ENCODE data around the gene JPH4. TPM values are rescaled to one million over a fixed set of nuclear protein-coding genes. Genes with fewer than 3 reads are reported as not detected.

Gene JPH4
- total RNA-seq, 2 donors from 2014 or later, result 0.18 to 0.91 TPM

GRCh38 chr14:23569443-23570151 lies 9.0 kb downstream of the JPH4 start:
- 81 to 85% methylated on average over 2 to 6 of the region's 7 CpGs for WGBS, 2 experiments (ENCODE audit: insufficient coverage in 1 of 2, insufficient read length in 1 of 2)

GRCh38 chr14:23568600-23569331 lies 9.8 kb downstream of the JPH4 start:
- Mint-ChIP-seq H3K27ac (peak overlapping the region; percentile 36), H3K4me3 (peak overlapping the region; percentile 98), H3K27me3 (ENCODE audit: insufficient read depth) (peaks cover 22% of the 10 kb centered on the region), H3K36me3 (ENCODE audit: low read depth) (peaks cover 22% of the 10 kb centered on the region), H3K4me1 (peaks cover 33% of the 10 kb centered on the region), H3K9me3 (no peaks in the 10 kb centered on the region)
- H3K9ac ChIP-seq (ENCODE audit: extremely low read depth, low read length, poor library complexity, severe bottlenecking), result no peak overlapping the region
- no peaks in the 10 kb centered on the region for H3K27me3 ChIP-seq (ENCODE audit: control insufficient read depth, insufficient read depth, low read length, poor library complexity, severe bottlenecking)
- WGBS, 2 experiments (ENCODE audit: insufficient coverage in 1 of 2, insufficient read length in 1 of 2), result 39% methylated on average over 6 of the region's 6 CpGs; no CpG with 5 or more reads in 1 of the 2 experiments
- H3K27ac ChIP-seq (ENCODE audit: low read depth, low read length), result no peak overlapping the region
- no peak overlapping the region for H3K4me3 ChIP-seq (ENCODE audit: low read length)
- peak; percentile 85 for DNase-seq
- H3K36me3 ChIP-seq (ENCODE audit: control insufficient read depth, insufficient read depth, low read length), result peaks cover 23% of the 10 kb centered on the region
- no peaks in the 10 kb centered on the region for H3K9me3 ChIP-seq (ENCODE audit: control insufficient read depth, low read length)
- TF ChIP-seq CTCF (conservative IDR thresholded peaks at IDR 0.05), result peak; percentile 78
- H3K4me1 ChIP-seq (ENCODE audit: control insufficient read depth, insufficient read depth, low read length), result peaks cover 11% of the 10 kb centered on the region

More at GRCh38 chr14:23569443-23570151, 9.0 kb downstream of the JPH4 start:
- Mint-ChIP-seq H3K4me3 (no peak overlapping the region), H3K27ac (no peak overlapping the region), H3K27me3 (ENCODE audit: insufficient read depth) (peaks cover 27% of the 10 kb centered on the region), H3K36me3 (ENCODE audit: low read depth) (peaks cover 16% of the 10 kb centered on the region), H3K4me1 (peaks cover 33% of the 10 kb centered on the region), H3K9me3 (no peaks in the 10 kb centered on the region)
- Histone ChIP-seq H3K27ac (ENCODE audit: low read depth, low read length) (no peak overlapping the region), H3K9me3 (ENCODE audit: control insufficient read depth, low read length) (no peaks in the 10 kb centered on the region), H3K4me3 (ENCODE audit: low read length) (no peak overlapping the region), H3K4me1 (ENCODE audit: control insufficient read depth, insufficient read depth, low read length) (peaks cover 11% of the 10 kb centered on the region), H3K27me3 (ENCODE audit: control insufficient read depth, insufficient read depth, low read length, poor library complexity, severe bottlenecking) (no peaks in the 10 kb centered on the region), H3K9ac (ENCODE audit: extremely low read depth, low read length, poor library complexity, severe bottlenecking) (no peak overlapping the region), H3K36me3 (ENCODE audit: control insufficient read depth, insufficient read depth, low read length) (peaks cover 16% of the 10 kb centered on the region)
- TF ChIP-seq CTCF (conservative IDR thresholded peaks at IDR 0.05), result peak; percentile 45
- DNase-seq, result peak; percentile 84

GRCh38 chr14:23568021-23568599 lies 10.5 kb downstream of the JPH4 start:
- Mint-ChIP-seq H3K4me3 (peak overlapping the region; percentile 98), H3K9me3 (no peaks in the 10 kb centered on the region)
- 82% methylated on average over 2 of the region's 2 CpGs; no CpG with 5 or more reads in 1 of the 2 experiments for WGBS, 2 experiments (ENCODE audit: insufficient coverage in 1 of 2, insufficient read length in 1 of 2)

More at GRCh38 chr14:23568021-23568599, 10.5 kb downstream of the JPH4 start:
- Mint-ChIP-seq H3K36me3 (ENCODE audit: low read depth) (peaks cover 27% of the 10 kb centered on the region), H3K27ac (peak overlapping the region; percentile 95), H3K27me3 (ENCODE audit: insufficient read depth) (peaks cover 15% of the 10 kb centered on the region), H3K4me1 (peaks cover 33% of the 10 kb centered on the region)
- H3K9me3 ChIP-seq (ENCODE audit: control insufficient read depth, low read length), result no peaks in the 10 kb centered on the region
- peak overlapping the region; percentile 91 for H3K4me3 ChIP-seq (ENCODE audit: low read length)
- no peak for DNase-seq
- H3K4me1 ChIP-seq (ENCODE audit: control insufficient read depth, insufficient read depth, low read length), result peaks cover 11% of the 10 kb centered on the region
- TF ChIP-seq CTCF (conservative IDR thresholded peaks at IDR 0.05), result no peak
- peaks cover 30% of the 10 kb centered on the region for H3K36me3 ChIP-seq (ENCODE audit: control insufficient read depth, insufficient read depth, low read length)
- no peak overlapping the region for H3K9ac ChIP-seq (ENCODE audit: extremely low read depth, low read length, poor library complexity, severe bottlenecking)
- no peak overlapping the region for H3K27ac ChIP-seq (ENCODE audit: low read depth, low read length)
- H3K27me3 ChIP-seq (ENCODE audit: control insufficient read depth, insufficient read depth, low read length, poor library complexity, severe bottlenecking), result no peaks in the 10 kb centered on the region

Measured in endodermal cell (in vitro differentiated cells).